Measurements from ENCODE around the gene TUBA4B. TPM values are rescaled to one million over a fixed set of nuclear protein-coding genes. Genes with fewer than 3 reads are reported as not detected.
A peak's percentile ranks its signal among the peaks of the same experiment; 100 is the strongest.

Gene TUBA4B
- total RNA-seq, 1 donor from 2014 or later, result 3.5 TPM

- Histone ChIP-seq H3K9me3 (no peaks in the 10 kb centered on the region), H3K27me3 (ENCODE audit: low read depth) (no peaks in the 10 kb centered on the region), H3K36me3 (peaks cover 43% of the 10 kb centered on the region), H3K4me3 (no peak overlapping the region), H3K27ac (no peak overlapping the region), H3K4me1 (peaks cover 30% of the 10 kb centered on the region)
- no peak for TF ChIP-seq CTCF (IDR thresholded peaks at IDR 0.05)
- DNase-seq (no peak), ATAC-seq (no peak)
- intact Hi-C loops (cut with DNase I), result no loop called here
Observed at GRCh38 chr2:219214786-219215185, 38.3 kb upstream of the TUBA4B start.

GRCh38 chr2:219215871-219216534 lies 37.0 kb upstream of the TUBA4B start:
- Histone ChIP-seq H3K27me3 (ENCODE audit: low read depth) (no peaks in the 10 kb centered on the region), H3K36me3 (peaks cover 45% of the 10 kb centered on the region), H3K4me3 (no peak overlapping the region), H3K9me3 (no peaks in the 10 kb centered on the region), H3K27ac (no peak overlapping the region), H3K4me1 (peaks cover 33% of the 10 kb centered on the region)
- TF ChIP-seq CTCF (IDR thresholded peaks at IDR 0.05), result no peak
- intact Hi-C loops (cut with DNase I), result no loop called here
- no peak for DNase-seq
- no peak for ATAC-seq

- Histone ChIP-seq H3K27me3 (ENCODE audit: low read depth) (no peaks in the 10 kb centered on the region), H3K4me3 (no peak overlapping the region), H3K27ac (no peak overlapping the region), H3K9me3 (no peaks in the 10 kb centered on the region), H3K4me1 (peaks cover 33% of the 10 kb centered on the region), H3K36me3 (peaks cover 50% of the 10 kb centered on the region)
- no peak for DNase-seq
- no peak for ATAC-seq
- no peak for TF ChIP-seq CTCF (IDR thresholded peaks at IDR 0.05)
- intact Hi-C loops (cut with DNase I), result no loop called here
Observed at GRCh38 chr2:219216535-219216915, 36.5 kb upstream of the TUBA4B start.

GRCh38 chr2:219218217-219218731 lies 34.8 kb upstream of the TUBA4B start:
- Histone ChIP-seq H3K36me3 (peaks cover 61% of the 10 kb centered on the region), H3K9me3 (no peaks in the 10 kb centered on the region), H3K27ac (peak overlapping the region; percentile 90), H3K4me1 (peaks cover 33% of the 10 kb centered on the region), H3K27me3 (ENCODE audit: low read depth) (no peaks in the 10 kb centered on the region), H3K4me3 (peak overlapping the region; percentile 62)
- ATAC-seq (peak; percentile 67 to 76), DNase-seq (peak; percentile 75)
- no peak for TF ChIP-seq CTCF (IDR thresholded peaks at IDR 0.05)
- intact Hi-C loops (cut with DNase I), result no loop called here

- intact Hi-C loops (cut with DNase I), result no loop called here
Observed at GRCh38 chr2:219218732-219219701, 34.0 kb upstream of the TUBA4B start, which contains the start of gene ABCB6. ABCB6 (minus strand) TSS chr2:219218958; CDS start chr2:219218673, 285 bp downstream.

More at GRCh38 chr2:219218732-219219701, 34.0 kb upstream of the TUBA4B start, which contains the start of gene ABCB6:
- no peak for TF ChIP-seq CTCF (IDR thresholded peaks at IDR 0.05)
- Histone ChIP-seq H3K4me3 (peak within 1 kb of the TSS; percentile 62), H3K36me3 (peaks cover 63% of the 10 kb centered on the region), H3K9me3 (no peaks in the 10 kb centered on the region), H3K4me1 (peaks cover 33% of the 10 kb centered on the region), H3K27me3 (ENCODE audit: low read depth) (no peaks in the 10 kb centered on the region), H3K27ac (peak within 1 kb of the TSS; percentile 90)
- DNase-seq (peak; percentile 96), ATAC-seq (peak; percentile 93 to 94)
